Heart right ventricle (tissue), 16 donors: ENCODE data around the gene TASP1. TPM values are rescaled to one million over a fixed set of nuclear protein-coding genes. Genes with fewer than 3 reads are reported as not detected.
A peak's percentile ranks its signal among the peaks of the same experiment; 100 is the strongest.

Experiments
- ATAC-seq, 8 donors: fragments of 200-7000 bp; cut with Tn5 transposase; one replicate each; pipeline ENCODE4 v1.9.1; 2020; ENCODE audit warnings: mild to moderate bottlenecking in 8 of 8, moderate library complexity in 8 of 8, moderate number of reproducible peaks in 1 of 8
- DNase-seq, 2 donors: peaks; one replicate each; pipeline ENCODE4 v3.0.0-alpha.2; 2020
- H3K27ac ChIP-seq, 10 donors: fragments of 200-600 bp; sonication (generic) in 2 of 10; one replicate each; pipeline versions ENCODE4 v1.5.0 to v1.8.0; 2020 to 2022; ENCODE audit warnings: mild to moderate bottlenecking in 3 of 10
- H3K27me3 ChIP-seq, 7 donors: fragments of 200-600 bp; one replicate each; pipeline ENCODE4 v1.8.0; 2021 to 2022; ENCODE audit warnings: mild to moderate bottlenecking in 2 of 7
- H3K36me3 ChIP-seq, 9 donors: fragments of 200-600 bp; sonication (generic) in 1 of 9; one replicate each; pipeline versions ENCODE4 v1.5.0 to v1.8.0; 2020 to 2022; ENCODE audit warnings: mild to moderate bottlenecking in 2 of 9
- H3K4me1 ChIP-seq, 9 donors: fragments of 200-600 bp; sonication (generic) in 1 of 9; one replicate each; pipeline versions ENCODE4 v1.5.0 to v1.8.0; 2020 to 2022; ENCODE audit warnings: mild to moderate bottlenecking in 4 of 9
- H3K4me3 ChIP-seq, 10 donors: fragments of 200-600 bp; sonication (generic) in 2 of 10; one replicate each; pipeline versions ENCODE4 v1.5.0 to v1.8.0; 2020 to 2022; ENCODE audit warnings: mild to moderate bottlenecking in 7 of 10, moderate library complexity in 2 of 10
- H3K9me3 ChIP-seq, 11 donors: fragments of 200-600 bp in 10 of 11; sonication (generic) in 2 of 11; one replicate each; pipeline versions ENCODE4 v1.5.0 to v1.8.0; 2013 to 2022; ENCODE audit warnings: mild to moderate bottlenecking in 2 of 11, control low read depth in 1 of 11, moderate library complexity in 1 of 11
- WGBS, 2 donors: extraction: QIAGEN DNeasy Blood & Tissue Kit; methylation state at CpG; one replicate each; pipeline ENCODE4 v1.1.7; 2013; ENCODE audit warnings: inconsistent platforms in 1 of 2; 5-methylcytosine and 5-hydroxymethylcytosine counted together
- intact Hi-C, 10 donors: fragments of 100-400 bp; cut with DNase I; formaldehyde crosslinking; loops; one replicate each; pipeline versions ENCODE4 v1.11.1 to v1.14.2; 2022
- polyA plus RNA-seq, 2 donors: library from polyadenylated mRNA; stranded (reverse); fragments of 200-250 nt; gene quantifications; one replicate each; pipeline ENCODE4 v1.2.3, GENCODE V29; 2013
- total RNA-seq, 10 donors: library from RNA; stranded (reverse); fragmentation: NEBNext Ultra II Directional in 3 of 10; extraction: Animal tissue kit (Norgen Biotek cat#: 25700) in 3 of 10; gene quantifications; one replicate each; pipeline versions ENCODE4 v1.2.1 to v1.2.4, GENCODE V29; 2021 to 2023
- TF ChIP-seq, protein P1 (sequence below), 9 donors: fragments of 200-600 bp; sonication (generic) in 2 of 9; IDR thresholded peaks; one replicate each; pipeline versions ENCODE4 v1.5.0 to v1.8.0; 2021 to 2022; ENCODE audit warnings: antibody characterized with exemption in 9 of 9, mild to moderate bottlenecking in 5 of 9, moderate library complexity in 1 of 9
- donor health status: Arrhythmogenic right ventricular cardiomyopathy.
- donor health status: ischemic (EF 13 %, LVEDD 7.1; RV severe dilation, severe dysfunction).
- donor health status: healthy with polysubstance abuse.
- donor health status: DM: no; HTN: yes; CAD: no.
- donor health status: DM: no; HTN: no; CAD: no.
- donor health status: ischemic (EF 25% LVEDD 6.9; RV normal size, moderate dysfunction).
- donor health status: ischemic (EF 25% LVEDD 5.7; RV mildly dilated, moderate dysfunction).
- donor health status: healthy.
- donor health status: DM: yes; HTN: yes; CAD: no.
- donor health status: Ischemic cardiomyopathy.
- donor health status: ischemic (EF 35%, LVEDD 5.7; RV mildly dilated, moderate dysfunction).
- donor health status: nonischemic (EF 11% LVEDD 7.7; RV severe dilation, severe dysfunction).
- donor health status: DM: yes; HTN: yes; CAD: no.
- donor health status: PGD.
- donor health status: ischemic (EF 29% LVEDD 5.4; RV normal size, mild dysfunction).
- donor health status: nonischemic (EF 23%, LVEDD 6.1; RV moderate dilation, normal function).

TASP1 gene
- total and polyA plus RNA-seq, 12 donors, result 2.1 to 8.5 (median 5.8) TPM

DNA sequence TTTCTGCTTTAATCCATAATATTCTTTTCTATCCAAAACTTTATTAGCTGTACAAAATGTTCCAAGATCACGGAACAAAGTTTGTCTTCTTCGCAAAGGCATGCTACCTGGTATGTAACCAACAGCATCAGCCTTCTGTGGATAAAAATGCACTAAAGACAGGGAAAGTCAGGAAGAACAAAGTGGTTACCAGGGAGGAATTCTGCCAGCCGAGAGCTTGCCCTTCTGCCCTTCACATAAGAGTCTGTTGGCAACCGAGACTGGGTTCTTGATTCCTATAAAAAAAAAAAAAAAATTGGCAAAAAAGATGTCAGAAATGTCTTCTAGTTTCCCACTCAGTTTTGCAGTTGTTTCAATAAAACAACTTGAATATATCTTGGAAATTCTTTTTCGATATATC is 58.0 kb downstream of the TASP1 start:
- DNase-seq, result no peak
- 76 to 79% methylated on average over 5 of the region's 5 CpGs for WGBS, 2 donors
- Histone ChIP-seq H3K27me3 (no peaks in the 10 kb centered on the region), H3K36me3 (peaks cover 0 to 46% (median 5%) of the 10 kb centered on the region in 9 donors), H3K4me3 (no peak overlapping the region), H3K4me1 (peaks cover 0 to 3% (median 0%) of the 10 kb centered on the region in 9 donors), H3K9me3 (peaks cover 0 to 21% (median 2%) of the 10 kb centered on the region in 11 donors), H3K27ac (peak overlapping the region in 1 of 10 donors; percentile 6)
- TF ChIP-seq, protein P1, sequence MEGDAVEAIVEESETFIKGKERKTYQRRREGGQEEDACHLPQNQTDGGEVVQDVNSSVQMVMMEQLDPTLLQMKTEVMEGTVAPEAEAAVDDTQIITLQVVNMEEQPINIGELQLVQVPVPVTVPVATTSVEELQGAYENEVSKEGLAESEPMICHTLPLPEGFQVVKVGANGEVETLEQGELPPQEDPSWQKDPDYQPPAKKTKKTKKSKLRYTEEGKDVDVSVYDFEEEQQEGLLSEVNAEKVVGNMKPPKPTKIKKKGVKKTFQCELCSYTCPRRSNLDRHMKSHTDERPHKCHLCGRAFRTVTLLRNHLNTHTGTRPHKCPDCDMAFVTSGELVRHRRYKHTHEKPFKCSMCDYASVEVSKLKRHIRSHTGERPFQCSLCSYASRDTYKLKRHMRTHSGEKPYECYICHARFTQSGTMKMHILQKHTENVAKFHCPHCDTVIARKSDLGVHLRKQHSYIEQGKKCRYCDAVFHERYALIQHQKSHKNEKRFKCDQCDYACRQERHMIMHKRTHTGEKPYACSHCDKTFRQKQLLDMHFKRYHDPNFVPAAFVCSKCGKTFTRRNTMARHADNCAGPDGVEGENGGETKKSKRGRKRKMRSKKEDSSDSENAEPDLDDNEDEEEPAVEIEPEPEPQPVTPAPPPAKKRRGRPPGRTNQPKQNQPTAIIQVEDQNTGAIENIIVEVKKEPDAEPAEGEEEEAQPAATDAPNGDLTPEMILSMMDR (IDR thresholded peaks at IDR 0.05), result no peak
- intact Hi-C loops, result no loop called here
- ATAC-seq, result peak in 5 of 8 donors; percentile 51 to 79 (median 61)

DNA sequence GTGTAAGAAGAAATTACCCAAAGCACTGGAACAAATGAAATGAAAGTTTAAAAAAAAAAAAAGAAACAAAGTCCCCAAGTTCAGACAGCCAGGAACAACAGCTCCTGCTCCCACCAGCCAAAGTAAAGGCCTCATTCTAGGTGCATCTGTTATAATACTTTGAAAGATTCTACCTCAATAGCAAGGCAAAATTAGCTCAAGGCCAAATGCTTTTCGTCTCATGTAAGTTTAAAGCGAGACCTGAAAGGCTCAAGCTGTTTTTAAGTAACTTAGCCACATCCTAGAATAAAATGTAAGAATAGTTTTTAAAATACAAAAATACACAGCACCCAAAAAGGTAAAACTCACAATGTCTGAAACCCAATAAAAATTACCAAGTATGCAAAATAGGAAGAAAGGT is 64.7 kb downstream of the TASP1 start:
- Histone ChIP-seq H3K4me1 (no peaks in the 10 kb centered on the region), H3K27ac (no peak overlapping the region), H3K36me3 (peaks cover 0 to 31% (median 7%) of the 10 kb centered on the region in 9 donors), H3K9me3 (peaks cover 0 to 18% (median 0%) of the 10 kb centered on the region in 11 donors), H3K4me3 (no peak overlapping the region), H3K27me3 (no peaks in the 10 kb centered on the region)
- TF ChIP-seq, protein P1 (IDR thresholded peaks at IDR 0.05), result no peak
- no peak for ATAC-seq
- intact Hi-C loops, result no loop called here
- 90% methylated on average over 2 of the region's 2 CpGs for WGBS, 2 donors
- no peak for DNase-seq

DNA sequence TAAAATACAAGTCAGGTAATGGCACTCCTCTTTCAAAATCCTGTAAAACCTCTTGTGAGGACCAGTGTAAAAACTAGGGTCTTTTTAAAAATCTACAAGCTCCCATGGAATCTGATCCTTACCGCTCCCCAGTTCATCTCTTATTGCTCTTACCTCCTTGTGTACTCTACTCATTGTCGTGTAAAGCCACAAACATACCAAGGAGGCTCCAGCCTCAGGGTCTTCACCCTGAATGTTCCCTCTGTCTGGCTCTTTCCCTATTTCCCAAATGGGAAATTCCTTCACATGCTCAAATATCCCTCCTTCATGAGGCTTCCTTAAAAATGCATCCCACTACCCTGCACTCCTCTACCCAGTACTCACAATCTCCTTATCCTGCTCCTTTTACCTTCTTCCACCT is 67.1 kb downstream of the TASP1 start:
- WGBS, 2 donors, result 93 to 94% methylated on average over 2 of the region's 2 CpGs
- ATAC-seq, result no peak
- no peaks in the 10 kb centered on the region for H3K27me3 ChIP-seq
- H3K4me3 ChIP-seq, result no peak overlapping the region
- TF ChIP-seq, protein P1 (IDR thresholded peaks at IDR 0.05), result no peak
- H3K9me3 ChIP-seq, result peaks cover 0 to 20% (median 0%) of the 10 kb centered on the region in 11 donors
- intact Hi-C loops, result no loop called here
- H3K27ac ChIP-seq, result no peak overlapping the region
- H3K36me3 ChIP-seq, result peaks cover 0 to 27% (median 3%) of the 10 kb centered on the region in 9 donors
- H3K4me1 ChIP-seq, result peaks cover 0 to 6% (median 0%) of the 10 kb centered on the region in 9 donors
- DNase-seq, result no peak

DNA sequence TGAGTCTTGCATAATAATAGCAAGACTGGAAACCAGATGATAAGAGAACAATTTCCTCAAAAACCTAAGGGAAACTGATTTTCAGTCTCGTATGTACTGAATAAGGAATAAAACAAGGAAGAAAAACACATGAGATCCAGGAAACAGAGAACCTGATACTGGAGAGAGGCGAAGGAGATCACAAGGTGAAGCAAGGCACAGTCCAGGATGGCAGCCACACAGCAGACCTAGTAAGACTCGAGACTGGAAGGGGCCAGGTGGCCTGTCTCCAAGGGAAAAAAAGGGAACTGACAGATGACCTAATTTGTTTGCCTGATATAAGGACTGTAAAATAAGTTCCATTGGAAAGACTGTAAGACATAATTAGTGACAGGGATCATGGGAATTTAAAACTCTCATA is 71.1 kb downstream of the TASP1 start:
- intact Hi-C loops, result no loop called here
- Histone ChIP-seq H3K4me3 (no peak overlapping the region), H3K27ac (peak overlapping the region in 1 of 10 donors; percentile 5), H3K4me1 (peaks cover 0 to 6% (median 0%) of the 10 kb centered on the region in 9 donors), H3K36me3 (peaks cover 0 to 21% (median 0%) of the 10 kb centered on the region in 9 donors), H3K9me3 (peaks cover 0 to 6% (median 0%) of the 10 kb centered on the region in 11 donors), H3K27me3 (no peaks in the 10 kb centered on the region)
- ATAC-seq, result peak in 4 of 8 donors; percentile 35 to 79 (median 50)
- DNase-seq, result no peak
- WGBS, 2 donors, result 53 to 63% methylated on average over 3 of the region's 3 CpGs
- TF ChIP-seq, protein P1 (IDR thresholded peaks at IDR 0.05), result no peak
